ENCODE measurements around the gene PAQR7.
"Not testable (repeated sequence)": the region's sequence is repeated elsewhere in the genome, so short reads cannot be mapped to it uniquely, and the experiment has no call there.

The PAQR7 gene

DNA sequence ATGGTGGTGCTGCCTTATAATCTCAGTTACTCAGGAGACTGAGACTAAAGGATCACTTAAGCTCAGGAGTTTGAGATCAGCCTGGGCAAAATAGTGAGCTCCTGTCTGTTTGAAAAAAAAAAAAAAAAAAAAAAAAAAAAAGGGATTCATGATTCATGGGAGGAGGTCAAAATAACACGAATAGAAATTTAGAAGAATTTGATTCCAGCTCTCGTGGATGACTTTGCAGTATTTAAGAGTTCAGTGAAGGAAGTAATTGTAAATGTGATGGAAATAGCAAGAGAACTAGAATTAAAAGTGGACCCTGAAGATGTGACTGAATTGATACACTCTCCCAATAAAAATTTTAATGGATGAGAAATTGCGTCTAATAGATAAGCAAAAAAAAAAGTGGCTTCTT lies 32.0 kb downstream of the PAQR7 start:
- H3K27me3 ChIP-seq (ENCODE audit: insufficient read depth, low read length), result no peaks in the 10 kb centered on the region
- no peak overlapping the region for H3K27ac ChIP-seq (ENCODE audit: low read depth, low read length)
- no peaks in the 10 kb centered on the region for H3K9me3 ChIP-seq (ENCODE audit: insufficient read depth, low read depth, low read length)
- H3K9ac ChIP-seq (ENCODE audit: low read depth, low read length), result no peak overlapping the region
- 74% methylated on average over 3 of the region's 3 CpGs for WGBS
- H3K4me1 ChIP-seq (ENCODE audit: insufficient read depth, low read length), result no peaks in the 10 kb centered on the region
- no peaks in the 10 kb centered on the region for H3K36me3 ChIP-seq (ENCODE audit: insufficient read depth, low read length)
- no peak overlapping the region for H3K4me3 ChIP-seq (ENCODE audit: low read length)

DNA sequence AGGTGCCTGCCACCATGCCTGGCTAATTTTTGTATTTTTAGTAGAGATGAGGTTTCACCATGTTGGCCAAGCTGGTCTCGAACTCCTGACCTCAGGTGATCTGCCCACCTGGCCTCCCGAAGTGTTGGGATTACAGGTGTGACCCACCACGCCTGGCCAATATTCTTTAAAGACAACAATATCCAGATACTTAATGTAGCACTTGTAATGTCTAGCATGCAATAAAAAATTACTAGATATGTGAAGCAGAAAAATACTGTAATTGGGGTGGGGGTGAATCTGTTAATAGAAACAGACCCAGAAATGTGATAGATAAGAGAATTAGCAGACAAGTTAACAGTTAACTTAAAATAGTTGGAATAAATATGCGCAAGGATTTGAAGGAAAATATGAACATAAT lies 35.7 kb downstream of the PAQR7 start:
- H3K4me3 ChIP-seq (ENCODE audit: low read length); H3K27ac ChIP-seq (ENCODE audit: low read depth, low read length); H3K9ac ChIP-seq (ENCODE audit: low read depth, low read length); H3K27me3 ChIP-seq (ENCODE audit: insufficient read depth, low read length); H3K4me1 ChIP-seq (ENCODE audit: insufficient read depth, low read length); H3K9me3 ChIP-seq (ENCODE audit: insufficient read depth, low read depth, low read length): not testable (repeated sequence)
- 95% methylated on average over 4 of the region's 4 CpGs for WGBS
- H3K36me3 ChIP-seq (ENCODE audit: insufficient read depth, low read length), result peaks cover 24% of the 10 kb centered on the region

DNA sequence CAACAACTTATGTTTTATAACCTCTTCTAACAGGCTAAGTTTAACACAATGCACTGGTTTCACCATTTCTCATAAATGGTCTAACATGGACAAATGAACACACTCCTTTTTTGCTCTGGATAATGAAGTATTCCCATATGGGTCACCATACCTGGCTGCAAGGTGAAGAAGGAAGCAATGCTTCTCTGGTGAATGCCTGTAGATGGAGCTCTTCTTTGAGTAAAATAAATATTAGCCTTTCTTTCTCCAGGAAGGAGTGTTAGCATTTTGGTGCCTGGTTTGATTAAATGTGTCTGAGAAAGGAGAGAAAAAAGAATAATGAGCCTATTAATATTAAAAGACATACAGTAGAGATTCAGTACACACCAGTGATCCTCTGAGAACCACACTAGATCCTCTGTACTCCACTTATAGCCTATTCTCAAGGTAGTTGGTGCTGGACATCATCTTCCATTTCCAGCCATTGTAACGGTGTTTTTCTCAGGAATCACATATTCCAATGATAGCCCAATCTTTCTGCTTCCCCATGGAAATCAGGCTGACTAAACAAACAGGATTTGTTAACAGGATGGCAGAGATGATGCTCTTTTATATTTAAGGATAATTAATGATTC lies 38.1 kb downstream of the PAQR7 start:
- Histone ChIP-seq H3K27me3 (ENCODE audit: insufficient read depth, low read length) (no peaks in the 10 kb centered on the region), H3K9ac (ENCODE audit: low read depth, low read length) (no peak overlapping the region), H3K36me3 (ENCODE audit: insufficient read depth, low read length) (peaks cover 47% of the 10 kb centered on the region), H3K27ac (ENCODE audit: low read depth, low read length) (no peak overlapping the region), H3K4me1 (ENCODE audit: insufficient read depth, low read length) (peaks cover 2% of the 10 kb centered on the region; the same call in 1 of the 2 replicates), H3K4me3 (ENCODE audit: low read length) (no peak overlapping the region), H3K9me3 (ENCODE audit: insufficient read depth, low read depth, low read length) (no peaks in the 10 kb centered on the region)
- WGBS, result 96% methylated on average over 1 of the region's 1 CpG

GRCh38 chr1:25836695-25837094 lies 38.8 kb downstream of the PAQR7 start:
- no peaks in the 10 kb centered on the region for H3K9me3 ChIP-seq (ENCODE audit: insufficient read depth, low read depth, low read length)
- H3K27me3 ChIP-seq (ENCODE audit: insufficient read depth, low read length), result no peaks in the 10 kb centered on the region
- 74% methylated on average over 3 of the region's 3 CpGs for WGBS
- no peak overlapping the region for H3K4me3 ChIP-seq (ENCODE audit: low read length)
- peaks cover 54% of the 10 kb centered on the region for H3K36me3 ChIP-seq (ENCODE audit: insufficient read depth, low read length)
- H3K9ac ChIP-seq (ENCODE audit: low read depth, low read length), result no peak overlapping the region
- H3K27ac ChIP-seq (ENCODE audit: low read depth, low read length), result no peak overlapping the region
- peaks cover 2% of the 10 kb centered on the region; the same call in 1 of the 2 replicates for H3K4me1 ChIP-seq (ENCODE audit: insufficient read depth, low read length)

DNA sequence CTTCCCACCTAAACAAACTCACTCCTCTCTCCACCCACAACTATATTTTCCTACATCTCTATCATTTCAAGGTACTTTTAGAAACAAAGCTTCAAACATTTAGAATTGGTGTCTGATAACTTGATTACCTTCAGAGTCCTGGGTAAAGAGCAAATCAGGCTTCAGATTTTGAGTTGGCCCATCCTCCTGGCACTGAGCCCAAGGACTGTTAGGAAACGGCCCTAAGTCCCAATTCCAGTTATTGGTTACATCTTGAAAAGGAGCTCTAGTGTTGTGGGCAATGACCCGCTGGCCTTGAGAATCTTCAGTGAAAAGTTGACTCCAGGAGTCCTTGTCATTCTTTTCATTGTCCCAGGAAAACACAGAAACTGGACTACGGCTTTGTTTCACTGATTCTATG lies 40.6 kb downstream of the PAQR7 start:
- Histone ChIP-seq H3K9ac (ENCODE audit: low read depth, low read length) (no peak overlapping the region), H3K27ac (ENCODE audit: low read depth, low read length) (no peak overlapping the region), H3K4me1 (ENCODE audit: insufficient read depth, low read length) (peaks cover 2% of the 10 kb centered on the region; the same call in 1 of the 2 replicates), H3K36me3 (ENCODE audit: insufficient read depth, low read length) (peaks cover 72% of the 10 kb centered on the region), H3K4me3 (ENCODE audit: low read length) (no peak overlapping the region), H3K9me3 (ENCODE audit: insufficient read depth, low read depth, low read length) (no peaks in the 10 kb centered on the region), H3K27me3 (ENCODE audit: insufficient read depth, low read length) (no peaks in the 10 kb centered on the region)
- 94% methylated on average over 3 of the region's 3 CpGs for WGBS

DNA sequence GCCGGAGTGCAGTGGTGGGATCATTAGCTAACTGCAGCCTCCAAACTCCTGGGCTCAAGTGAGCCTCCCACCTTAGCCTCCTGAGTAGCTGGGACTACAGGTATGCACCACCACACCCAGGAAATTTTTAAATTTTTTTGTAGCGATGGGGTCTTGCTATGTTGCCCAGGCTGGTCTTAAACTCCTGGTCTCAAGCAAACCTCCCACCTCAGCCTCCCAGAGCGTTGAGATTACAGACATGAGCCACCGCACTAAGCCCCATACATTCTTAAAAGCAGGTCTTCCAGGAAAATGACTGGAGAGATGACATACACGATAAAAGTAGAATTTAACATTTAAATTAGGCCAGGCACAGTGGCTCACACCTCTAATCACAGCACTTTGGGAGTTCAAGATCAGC lies 42.4 kb downstream of the PAQR7 start:
- no peak overlapping the region for H3K9ac ChIP-seq (ENCODE audit: low read depth, low read length)
- WGBS, result over 99% methylated on average over 5 of the region's 5 CpGs
- H3K4me3 ChIP-seq (ENCODE audit: low read length), result no peak overlapping the region
- peaks cover 2% of the 10 kb centered on the region; the same call in 1 of the 2 replicates for H3K4me1 ChIP-seq (ENCODE audit: insufficient read depth, low read length)
- no peak overlapping the region for H3K27ac ChIP-seq (ENCODE audit: low read depth, low read length)
- H3K36me3 ChIP-seq (ENCODE audit: insufficient read depth, low read length), result peaks cover 89% of the 10 kb centered on the region
- H3K9me3 ChIP-seq (ENCODE audit: insufficient read depth, low read depth, low read length), result no peaks in the 10 kb centered on the region
- no peaks in the 10 kb centered on the region for H3K27me3 ChIP-seq (ENCODE audit: insufficient read depth, low read length)

DNA sequence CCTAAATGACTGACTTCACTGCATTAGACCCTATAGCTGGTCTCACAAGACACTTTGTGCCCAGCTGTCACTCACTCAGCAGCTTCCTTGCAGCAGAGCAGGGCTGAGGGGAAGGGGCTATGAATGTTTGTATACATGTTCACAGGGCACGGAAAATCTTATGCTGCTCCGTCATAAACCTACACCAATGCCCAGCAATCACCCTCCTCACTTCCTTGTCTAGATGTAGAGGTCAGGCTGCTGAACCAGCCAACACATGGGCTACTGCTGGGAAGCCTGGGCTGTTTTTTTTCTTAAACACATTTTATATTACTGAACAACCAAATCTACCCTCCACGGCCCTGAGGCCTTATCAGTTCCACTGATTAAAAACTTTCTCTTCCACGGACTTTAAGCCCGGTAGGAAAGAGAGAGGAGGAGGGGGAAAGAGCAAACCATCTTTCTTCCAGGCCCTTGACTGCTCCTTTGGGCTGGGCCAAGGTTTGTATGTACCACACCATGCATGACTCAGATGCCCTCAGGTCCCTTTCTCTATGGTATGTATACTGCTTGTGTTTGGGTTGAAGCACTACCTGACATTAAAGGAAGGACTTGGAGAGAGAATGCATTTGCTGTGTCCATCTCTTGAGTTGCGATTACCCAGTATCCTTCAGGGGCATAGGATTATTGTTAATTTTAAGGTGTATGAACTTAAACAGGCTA lies 43.0 kb downstream of the PAQR7 start:
- H3K36me3 ChIP-seq (ENCODE audit: insufficient read depth, low read length), result peaks cover 95% of the 10 kb centered on the region
- H3K27me3 ChIP-seq (ENCODE audit: insufficient read depth, low read length), result no peaks in the 10 kb centered on the region
- H3K9ac ChIP-seq (ENCODE audit: low read depth, low read length), result no peak overlapping the region
- H3K9me3 ChIP-seq (ENCODE audit: insufficient read depth, low read depth, low read length), result no peaks in the 10 kb centered on the region
- 89% methylated on average over 6 of the region's 6 CpGs for WGBS
- H3K4me1 ChIP-seq (ENCODE audit: insufficient read depth, low read length), result peaks cover 2% of the 10 kb centered on the region; the same call in 1 of the 2 replicates
- no peak overlapping the region for H3K27ac ChIP-seq (ENCODE audit: low read depth, low read length)
- no peak overlapping the region for H3K4me3 ChIP-seq (ENCODE audit: low read length)

DNA sequence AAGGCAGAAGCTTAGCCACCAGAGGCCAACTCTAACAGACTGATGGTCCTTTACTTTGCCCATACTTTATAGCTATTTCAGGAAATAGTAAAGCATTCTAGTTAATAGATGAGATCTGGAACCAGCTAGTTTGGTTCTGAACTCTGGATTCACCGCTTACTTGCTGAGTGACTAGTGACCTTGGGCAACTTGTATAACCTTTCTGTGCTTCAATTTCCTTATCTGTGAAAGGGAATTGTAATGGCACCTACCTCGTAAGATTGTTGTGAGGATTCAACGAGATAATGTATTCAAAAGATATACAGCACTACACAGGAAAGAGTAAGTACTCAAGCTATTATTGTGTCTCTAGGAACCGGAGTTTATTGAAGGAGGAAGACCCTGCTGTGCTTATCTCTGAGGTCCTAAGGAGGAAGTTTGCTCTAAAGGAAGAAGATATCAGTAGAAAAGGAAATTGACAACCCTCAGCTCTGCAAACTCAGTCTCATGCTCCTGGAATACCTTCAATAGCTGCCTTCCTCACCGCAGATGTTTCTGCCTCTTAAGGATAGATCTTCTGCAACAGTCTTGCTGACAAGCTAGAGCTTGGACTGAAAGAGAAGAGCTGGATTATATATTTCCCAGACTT lies 43.8 kb downstream of the PAQR7 start:
- peaks cover 94% of the 10 kb centered on the region for H3K36me3 ChIP-seq (ENCODE audit: insufficient read depth, low read length)
- no peaks in the 10 kb centered on the region for H3K4me1 ChIP-seq (ENCODE audit: insufficient read depth, low read length)
- H3K4me3 ChIP-seq (ENCODE audit: low read length), result no peak overlapping the region
- H3K9ac ChIP-seq (ENCODE audit: low read depth, low read length), result no peak overlapping the region
- H3K27me3 ChIP-seq (ENCODE audit: insufficient read depth, low read length), result no peaks in the 10 kb centered on the region
- 80% methylated on average over 5 of the region's 5 CpGs for WGBS
- no peak overlapping the region for H3K27ac ChIP-seq (ENCODE audit: low read depth, low read length)
- no peaks in the 10 kb centered on the region for H3K9me3 ChIP-seq (ENCODE audit: insufficient read depth, low read depth, low read length)

- H3K36me3 ChIP-seq (ENCODE audit: insufficient read depth, low read length), result peaks cover 71% of the 10 kb centered on the region
- no peaks in the 10 kb centered on the region for H3K27me3 ChIP-seq (ENCODE audit: insufficient read depth, low read length)
- no peaks in the 10 kb centered on the region for H3K9me3 ChIP-seq (ENCODE audit: insufficient read depth, low read depth, low read length)
- H3K9ac ChIP-seq (ENCODE audit: low read depth, low read length), result no peak overlapping the region
- no peak overlapping the region for H3K27ac ChIP-seq (ENCODE audit: low read depth, low read length)
- H3K4me3 ChIP-seq (ENCODE audit: low read length), result no peak overlapping the region
- WGBS, result 81% methylated on average over 1 of the region's 1 CpG
- no peaks in the 10 kb centered on the region for H3K4me1 ChIP-seq (ENCODE audit: insufficient read depth, low read length)
Observed at GRCh38 chr1:25829046-25829445, 46.5 kb downstream of the PAQR7 start.

DNA sequence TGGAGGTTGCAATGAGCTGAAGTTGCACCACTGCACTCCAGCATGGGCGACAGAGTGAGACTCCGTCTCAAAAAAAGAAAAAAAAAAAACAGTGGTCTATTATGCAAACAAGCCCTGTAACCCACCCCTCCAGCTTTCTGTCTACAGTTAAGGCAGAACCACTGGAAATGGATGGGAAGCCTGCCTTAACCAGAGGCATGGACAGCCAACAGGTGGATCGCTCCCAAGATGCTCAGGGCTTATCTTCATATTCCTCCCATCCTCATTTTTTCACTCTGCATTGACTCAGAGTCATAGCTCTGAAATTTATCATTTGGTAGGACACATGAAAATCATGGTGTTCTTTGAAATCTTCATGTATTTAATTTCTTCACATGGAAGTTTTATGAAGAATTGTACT lies 47.0 kb downstream of the PAQR7 start:
- WGBS, result 97% methylated on average over 3 of the region's 3 CpGs
- Histone ChIP-seq H3K9ac (ENCODE audit: low read depth, low read length) (no peak overlapping the region), H3K27me3 (ENCODE audit: insufficient read depth, low read length) (no peaks in the 10 kb centered on the region), H3K27ac (ENCODE audit: low read depth, low read length) (no peak overlapping the region), H3K36me3 (ENCODE audit: insufficient read depth, low read length) (peaks cover 66% of the 10 kb centered on the region), H3K9me3 (ENCODE audit: insufficient read depth, low read depth, low read length) (no peaks in the 10 kb centered on the region), H3K4me1 (ENCODE audit: insufficient read depth, low read length) (no peaks in the 10 kb centered on the region), H3K4me3 (ENCODE audit: low read length) (no peak overlapping the region)

DNA sequence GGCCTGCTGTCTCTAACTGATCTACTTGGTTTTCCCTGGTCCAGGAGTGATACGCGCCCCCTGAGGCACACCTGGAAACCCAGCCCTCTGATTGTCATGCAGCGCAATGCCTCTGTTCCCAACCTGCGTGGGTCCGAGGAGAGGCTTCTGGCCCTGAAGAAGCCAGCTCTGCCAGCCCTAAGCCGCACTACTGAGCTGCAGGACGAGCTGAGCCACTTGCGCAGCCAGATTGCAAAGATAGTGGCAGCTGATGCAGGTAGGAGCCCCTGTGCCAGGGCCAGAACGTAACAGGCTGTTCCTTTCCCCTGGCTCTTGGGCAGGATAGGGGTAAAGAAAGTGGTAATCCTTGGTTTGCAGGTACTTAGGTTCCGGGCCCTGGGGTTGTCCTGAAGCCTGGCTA lies 48.9 kb downstream of the PAQR7 start:
- no peaks in the 10 kb centered on the region for H3K27me3 ChIP-seq (ENCODE audit: insufficient read depth, low read length)
- 95% methylated on average over 10 of the region's 10 CpGs for WGBS
- H3K9ac ChIP-seq (ENCODE audit: low read depth, low read length), result no peak overlapping the region
- H3K4me3 ChIP-seq (ENCODE audit: low read length), result no peak overlapping the region
- no peaks in the 10 kb centered on the region for H3K4me1 ChIP-seq (ENCODE audit: insufficient read depth, low read length)
- no peaks in the 10 kb centered on the region for H3K9me3 ChIP-seq (ENCODE audit: insufficient read depth, low read depth, low read length)
- no peak overlapping the region for H3K27ac ChIP-seq (ENCODE audit: low read depth, low read length)
- H3K36me3 ChIP-seq (ENCODE audit: insufficient read depth, low read length), result peaks cover 46% of the 10 kb centered on the region

Measured in HUES64 (cell line).